Smooth muscle cell (in vitro differentiated cells): ENCODE data around the gene SAA1. TPM values are rescaled to one million over a fixed set of nuclear protein-coding genes. Genes with fewer than 3 reads are reported as not detected.
A peak's percentile ranks its signal among the peaks of the same experiment; 100 is the strongest.
"Not testable (repeated sequence)": the region's sequence is repeated elsewhere in the genome, so short reads cannot be mapped to it uniquely, and the experiment has no call there.

ENCODE experiments used
- DNase-seq: peaks from one replicate; lab custom pipeline; 2025; ENCODE audit not compliant: unreplicated experiment; lab: John Stamatoyannopoulos, UW
- H2AFZ ChIP-seq: fragments of 200-600 bp; sonication (generic); 2 replicates; pipeline ENCODE4 v1.6.0; 2016; ENCODE audit warnings: antibody characterized with exemption, low read depth, mild to moderate bottlenecking
- H3F3A ChIP-seq: fragments of 200-600 bp; sonication (generic); 2 replicates; pipeline ENCODE4 v1.6.0; 2017; ENCODE audit warnings: antibody characterized with exemption, low read depth
- H3K27ac ChIP-seq: fragments of 200-600 bp; sonication (generic); 2 replicates; pipeline ENCODE4 v1.5.1; 2016; ENCODE audit warnings: low read depth, mild to moderate bottlenecking
- H3K27me3 ChIP-seq: fragments of 200-600 bp; sonication (generic); 2 replicates; pipeline ENCODE4 v1.6.1; 2016; ENCODE audit warnings: low read depth, mild to moderate bottlenecking
- H3K36me3 ChIP-seq: fragments of 200-600 bp; sonication (generic); 2 replicates; pipeline ENCODE4 v1.5.1; 2016; ENCODE audit warnings: low read depth
- H3K4me1 ChIP-seq: fragments of 200-600 bp; sonication (generic); 2 replicates; pipeline ENCODE4 v1.5.1; 2016; ENCODE audit warnings: low read depth
- H3K4me2 ChIP-seq: fragments of 200-600 bp; sonication (generic); 2 replicates; pipeline ENCODE4 v1.6.0; 2016; ENCODE audit warnings: mild to moderate bottlenecking
- H3K4me3 ChIP-seq: fragments of 200-600 bp; sonication (generic); 2 replicates; pipeline ENCODE4 v1.5.1; 2016; ENCODE audit warnings: mild to moderate bottlenecking
- H3K79me2 ChIP-seq: fragments of 200-600 bp; sonication (generic); 2 replicates; pipeline ENCODE4 v1.6.0; 2016; ENCODE audit warnings: low read depth, mild to moderate bottlenecking
- H3K9ac ChIP-seq: fragments of 200-600 bp; sonication (generic); 2 replicates; pipeline ENCODE4 v1.6.0; 2016; ENCODE audit warnings: low read depth
- H3K9me3 ChIP-seq: fragments of 200-600 bp; sonication (generic); replicated peaks from 2 replicates; pipeline ENCODE4 v1.5.1; 2016; ENCODE audit warnings: low read depth
- H4K20me1 ChIP-seq: fragments of 200-600 bp; sonication (generic); 2 replicates; pipeline ENCODE4 v1.6.0; 2016; ENCODE audit warnings: low read depth
- CTCF ChIP-seq: fragments of 200-600 bp; sonication (generic); IDR thresholded peaks from 2 replicates; pipeline ENCODE4 v1.5.1; 2017; ENCODE audit warnings: borderline replicate concordance, mild to moderate bottlenecking, antibody characterized with exemption; ENCODE audit not compliant: insufficient read depth, poor library complexity, severe bottlenecking
- WGBS: methylation state at CpG from one replicate; pipeline ENCODE4 v1.1.7; 2016; ENCODE audit warnings: low lambda C conversion rate; 5-methylcytosine and 5-hydroxymethylcytosine counted together
- polyA plus RNA-seq: library from polyadenylated mRNA; unstranded; fragments of >200 nt; fragmentation: Nextera tagmentation; extraction: Ambion mirVana; gene quantifications from 2 replicates; pipeline ENCODE4 v1.2.1, GENCODE V29; 2016
- total RNA-seq: library from RNA; depleted of rRNA; stranded (reverse); fragments of >200 nt; gene quantifications from 2 replicates; pipeline ENCODE4 v1.2.3, GENCODE V29; 2014

SAA1 gene
- total and polyA plus RNA-seq, 2 experiments from 2014 or later = 1.2 TPM; not detected in 1

GRCh38 chr11:18239655-18240054 is 26.4 kb upstream of the SAA1 start:
- Histone ChIP-seq H3K36me3 (no peaks in the 10 kb centered on the region), H3K9ac (no peak overlapping the region), H3K4me3 (no peak overlapping the region), H3K4me2 (no peak overlapping the region), H3K27me3 (peaks cover 32% of the 10 kb centered on the region), H3K4me1 (no peaks in the 10 kb centered on the region), H3K9me3 (no peaks in the 10 kb centered on the region), H3K79me2 (no peaks in the 10 kb centered on the region), H3F3A (no peaks in the 10 kb centered on the region), H3K27ac (no peak overlapping the region), H2AFZ (no peak overlapping the region), H4K20me1 (no peaks in the 10 kb centered on the region)
- WGBS = 94% methylated on average over 1 of the region's 1 CpG
- no peak for TF ChIP-seq CTCF
- DNase-seq = no peak

GRCh38 chr11:18243783-18244362 is 22.2 kb upstream of the SAA1 start:
- Histone ChIP-seq H3K4me2 (no peak overlapping the region), H3K79me2 (no peaks in the 10 kb centered on the region), H3K4me1 (no peaks in the 10 kb centered on the region), H3K27ac (no peak overlapping the region), H3K9ac (no peak overlapping the region), H3K9me3 (no peaks in the 10 kb centered on the region), H2AFZ (no peak overlapping the region), H3F3A (no peaks in the 10 kb centered on the region), H3K4me3 (no peak overlapping the region), H3K27me3 (peaks cover 14% of the 10 kb centered on the region), H4K20me1 (no peaks in the 10 kb centered on the region), H3K36me3 (no peaks in the 10 kb centered on the region)
- WGBS = 5% methylated on average over 1 of the region's 1 CpG
- no peak for DNase-seq
- TF ChIP-seq CTCF = peak; percentile 78

- DNase-seq = no peak
- H3K9ac ChIP-seq = no peak overlapping the region
- H4K20me1 ChIP-seq = no peaks in the 10 kb centered on the region
- H3K9me3 ChIP-seq = no peaks in the 10 kb centered on the region
- no peaks in the 10 kb centered on the region for H3K79me2 ChIP-seq
- H3K4me3 ChIP-seq = no peak overlapping the region
- H2AFZ ChIP-seq = no peak overlapping the region
- WGBS = 79% methylated on average over 6 of the region's 6 CpGs
- no peaks in the 10 kb centered on the region for H3K4me1 ChIP-seq
- H3K27ac ChIP-seq = no peak overlapping the region
- H3F3A ChIP-seq = no peaks in the 10 kb centered on the region
- no peaks in the 10 kb centered on the region for H3K36me3 ChIP-seq
- H3K4me2 ChIP-seq = no peak overlapping the region
- no peak for TF ChIP-seq CTCF
- H3K27me3 ChIP-seq = peaks cover 1% of the 10 kb centered on the region
These were observed 20.7 kb upstream of the SAA1 start for GRCh38 chr11:18245396-18245795.

GRCh38 chr11:18246379-18247190 is 19.5 kb upstream of the SAA1 start:
- not testable (repeated sequence) for H3K79me2 ChIP-seq, H3K9me3 ChIP-seq, H3K4me3 ChIP-seq, H3K4me2 ChIP-seq, H3K9ac ChIP-seq, DNase-seq, H4K20me1 ChIP-seq, H3K36me3 ChIP-seq, H3K27me3 ChIP-seq, H2AFZ ChIP-seq, H3F3A ChIP-seq, H3K4me1 ChIP-seq, H3K27ac ChIP-seq
- 85% methylated on average over 11 of the region's 11 CpGs for WGBS

GRCh38 chr11:18247191-18247581 is 18.9 kb upstream of the SAA1 start:
- 84% methylated on average over 5 of the region's 6 CpGs for whole genome bisulfite sequencing
- not testable (repeated sequence) for H3K9me3 ChIP-seq, H3K27ac ChIP-seq

More at GRCh38 chr11:18247191-18247581, 18.9 kb upstream of the SAA1 start:
- H3K27me3 ChIP-seq, H2AFZ ChIP-seq, DNase-seq, H3K79me2 ChIP-seq, H3K9ac ChIP-seq, H3K4me1 ChIP-seq, H3K4me2 ChIP-seq, H4K20me1 ChIP-seq, H3K4me3 ChIP-seq, H3K36me3 ChIP-seq, H3F3A ChIP-seq: not testable (repeated sequence)
